ENCODE measurements around the gene LPAR5. TPM values are rescaled to one million over a fixed set of nuclear protein-coding genes. Genes with fewer than 3 reads are reported as not detected.

LPAR5 gene
- total RNA-seq, 1 donor from 2014 or later: not detected

DNA sequence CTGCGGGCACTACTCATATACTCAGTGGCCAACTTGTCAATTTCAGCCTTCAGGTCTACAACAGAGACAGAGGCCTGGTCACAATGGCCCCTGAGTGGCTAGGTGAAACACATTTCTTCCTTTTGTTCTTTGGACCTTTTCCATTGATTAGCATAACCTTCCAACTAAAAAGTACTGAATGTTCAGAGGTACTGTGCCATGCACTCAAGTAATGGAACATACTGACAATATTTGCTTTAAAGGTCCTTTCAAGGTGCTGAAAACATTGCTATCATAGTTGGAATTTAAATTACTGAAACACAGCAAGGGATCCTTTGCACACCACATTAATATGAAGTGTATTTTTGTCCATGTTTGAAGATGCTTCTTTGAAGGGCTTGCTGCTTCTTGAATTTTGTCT lies 17.6 kb upstream of the LPAR5 start:
- H3K9me3 Mint-ChIP-seq (ENCODE audit: low read depth): no peaks in the 10 kb centered on the region
- TF ChIP-seq, protein P1, sequence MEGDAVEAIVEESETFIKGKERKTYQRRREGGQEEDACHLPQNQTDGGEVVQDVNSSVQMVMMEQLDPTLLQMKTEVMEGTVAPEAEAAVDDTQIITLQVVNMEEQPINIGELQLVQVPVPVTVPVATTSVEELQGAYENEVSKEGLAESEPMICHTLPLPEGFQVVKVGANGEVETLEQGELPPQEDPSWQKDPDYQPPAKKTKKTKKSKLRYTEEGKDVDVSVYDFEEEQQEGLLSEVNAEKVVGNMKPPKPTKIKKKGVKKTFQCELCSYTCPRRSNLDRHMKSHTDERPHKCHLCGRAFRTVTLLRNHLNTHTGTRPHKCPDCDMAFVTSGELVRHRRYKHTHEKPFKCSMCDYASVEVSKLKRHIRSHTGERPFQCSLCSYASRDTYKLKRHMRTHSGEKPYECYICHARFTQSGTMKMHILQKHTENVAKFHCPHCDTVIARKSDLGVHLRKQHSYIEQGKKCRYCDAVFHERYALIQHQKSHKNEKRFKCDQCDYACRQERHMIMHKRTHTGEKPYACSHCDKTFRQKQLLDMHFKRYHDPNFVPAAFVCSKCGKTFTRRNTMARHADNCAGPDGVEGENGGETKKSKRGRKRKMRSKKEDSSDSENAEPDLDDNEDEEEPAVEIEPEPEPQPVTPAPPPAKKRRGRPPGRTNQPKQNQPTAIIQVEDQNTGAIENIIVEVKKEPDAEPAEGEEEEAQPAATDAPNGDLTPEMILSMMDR (IDR thresholded peaks at IDR 0.05; ENCODE audit: unreplicated experiment): no peak
- no peaks in the 10 kb centered on the region for H3K27me3 Mint-ChIP-seq
- no peaks in the 10 kb centered on the region for H3K4me1 Mint-ChIP-seq (ENCODE audit: low read depth)
- H3K4me3 Mint-ChIP-seq (ENCODE audit: low read depth): no peak overlapping the region
- no peak overlapping the region for H3K27ac Mint-ChIP-seq
- H3K36me3 Mint-ChIP-seq (ENCODE audit: insufficient read depth): peaks cover 34% of the 10 kb centered on the region
- no peak for DNase-seq (ENCODE audit: low spot score, unreplicated experiment)

DNA sequence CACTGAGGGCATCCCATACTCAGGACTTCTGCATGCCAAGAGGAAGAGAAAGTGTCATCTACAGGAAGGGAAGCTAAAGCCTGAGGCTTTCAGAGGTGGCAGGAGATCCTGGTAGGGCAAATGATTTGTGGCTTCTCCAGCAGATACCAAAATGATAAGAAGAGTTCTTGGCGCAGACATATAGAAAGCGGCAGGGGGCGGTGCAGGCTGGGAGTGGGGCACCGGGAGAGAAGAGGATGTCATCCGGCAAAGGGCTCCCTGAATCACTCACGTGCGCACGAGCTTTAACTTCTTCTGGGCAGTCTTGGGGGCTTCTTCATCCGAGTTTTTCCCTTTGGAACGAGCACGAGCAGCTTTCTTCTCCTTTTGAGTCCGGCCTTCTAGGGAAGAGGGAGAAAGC lies 16.6 kb upstream of the LPAR5 start:
- Mint-ChIP-seq H3K4me3 (ENCODE audit: low read depth) (no peak overlapping the region), H3K9me3 (ENCODE audit: low read depth) (no peaks in the 10 kb centered on the region), H3K27me3 (no peaks in the 10 kb centered on the region), H3K4me1 (ENCODE audit: low read depth) (no peaks in the 10 kb centered on the region), H3K36me3 (ENCODE audit: insufficient read depth) (peaks cover 36% of the 10 kb centered on the region), H3K27ac (no peak overlapping the region)
- no peak for DNase-seq (ENCODE audit: low spot score, unreplicated experiment)
- TF ChIP-seq, protein P1 (IDR thresholded peaks at IDR 0.05; ENCODE audit: unreplicated experiment): no peak

DNA sequence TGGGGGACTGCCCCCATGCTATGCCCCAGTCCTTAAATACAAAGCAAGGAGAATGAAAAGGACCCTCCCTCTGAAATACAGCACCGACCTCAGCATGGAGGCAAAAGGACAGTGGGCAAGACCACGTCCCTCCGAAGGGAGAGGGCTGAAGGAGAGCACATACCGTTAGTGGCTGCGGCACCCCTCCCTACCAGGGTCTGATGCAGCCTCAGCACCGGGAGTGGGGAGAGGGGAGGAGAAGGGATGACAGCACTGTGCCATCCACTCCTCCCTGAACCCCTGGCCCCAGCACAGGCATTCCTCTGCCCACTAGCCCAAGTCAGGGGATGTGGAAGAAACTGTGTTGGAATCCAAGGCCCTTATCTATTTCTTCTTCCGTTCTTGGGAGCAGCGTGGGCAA lies 15.1 kb upstream of the LPAR5 start:
- H3K27ac Mint-ChIP-seq: no peak overlapping the region

DNA sequence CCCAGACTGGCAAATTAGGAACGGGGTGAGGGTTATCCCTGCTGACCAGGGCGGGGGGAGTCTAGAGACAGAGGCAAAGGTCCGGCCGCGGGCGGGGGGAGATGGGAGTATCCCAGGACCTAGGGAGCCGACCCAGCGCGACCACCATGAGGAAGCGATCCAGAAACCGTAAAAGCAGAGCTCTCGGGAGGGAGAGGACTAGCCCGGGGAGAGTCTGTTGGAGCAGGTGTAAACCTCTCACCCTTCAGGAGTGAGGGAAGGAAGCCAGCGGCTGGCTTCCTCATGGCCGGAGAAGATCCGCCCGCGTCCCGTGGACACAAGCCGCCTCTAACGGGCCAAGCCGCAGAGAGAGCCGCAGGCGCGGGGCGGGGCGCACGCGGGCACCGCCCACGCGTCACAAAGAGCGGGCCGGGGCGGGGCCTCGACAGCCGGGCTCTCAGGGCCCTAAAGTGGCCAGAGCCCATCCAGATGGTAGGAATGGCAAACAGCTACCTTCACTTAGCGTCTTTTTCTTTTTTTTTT lies 11.4 kb upstream of the LPAR5 start, which contains the start of gene ACRBP:
Gene ACRBP, minus strand, starts transcription at position 350 of the 522 bp plus-strand sequence. Its CDS starts 66 bp downstream, at position 284.
- peak; percentile 44 for DNase-seq (ENCODE audit: low spot score, unreplicated experiment)
- Mint-ChIP-seq H3K36me3 (ENCODE audit: insufficient read depth) (peaks cover 25% of the 10 kb centered on the region), H3K27me3 (peaks cover 28% of the 10 kb centered on the region), H3K4me1 (ENCODE audit: low read depth) (peaks cover 5% of the 10 kb centered on the region), H3K27ac (no peak within 1 kb of the TSS), H3K9me3 (ENCODE audit: low read depth) (no peaks in the 10 kb centered on the region), H3K4me3 (ENCODE audit: low read depth) (peak within 1 kb of the TSS; percentile 73)
- TF ChIP-seq, protein P1 (IDR thresholded peaks at IDR 0.05; ENCODE audit: unreplicated experiment): no peak

More for the DNA sequence above, 15.1 kb upstream of the LPAR5 start:
- Mint-ChIP-seq H3K9me3 (ENCODE audit: low read depth) (no peaks in the 10 kb centered on the region), H3K4me1 (ENCODE audit: low read depth) (peaks cover 4% of the 10 kb centered on the region), H3K27me3 (peaks cover 10% of the 10 kb centered on the region), H3K4me3 (ENCODE audit: low read depth) (no peak overlapping the region), H3K36me3 (ENCODE audit: insufficient read depth) (peaks cover 41% of the 10 kb centered on the region)
- DNase-seq (ENCODE audit: low spot score, unreplicated experiment): no peak
- TF ChIP-seq, protein P1 (IDR thresholded peaks at IDR 0.05; ENCODE audit: unreplicated experiment): no peak

DNA sequence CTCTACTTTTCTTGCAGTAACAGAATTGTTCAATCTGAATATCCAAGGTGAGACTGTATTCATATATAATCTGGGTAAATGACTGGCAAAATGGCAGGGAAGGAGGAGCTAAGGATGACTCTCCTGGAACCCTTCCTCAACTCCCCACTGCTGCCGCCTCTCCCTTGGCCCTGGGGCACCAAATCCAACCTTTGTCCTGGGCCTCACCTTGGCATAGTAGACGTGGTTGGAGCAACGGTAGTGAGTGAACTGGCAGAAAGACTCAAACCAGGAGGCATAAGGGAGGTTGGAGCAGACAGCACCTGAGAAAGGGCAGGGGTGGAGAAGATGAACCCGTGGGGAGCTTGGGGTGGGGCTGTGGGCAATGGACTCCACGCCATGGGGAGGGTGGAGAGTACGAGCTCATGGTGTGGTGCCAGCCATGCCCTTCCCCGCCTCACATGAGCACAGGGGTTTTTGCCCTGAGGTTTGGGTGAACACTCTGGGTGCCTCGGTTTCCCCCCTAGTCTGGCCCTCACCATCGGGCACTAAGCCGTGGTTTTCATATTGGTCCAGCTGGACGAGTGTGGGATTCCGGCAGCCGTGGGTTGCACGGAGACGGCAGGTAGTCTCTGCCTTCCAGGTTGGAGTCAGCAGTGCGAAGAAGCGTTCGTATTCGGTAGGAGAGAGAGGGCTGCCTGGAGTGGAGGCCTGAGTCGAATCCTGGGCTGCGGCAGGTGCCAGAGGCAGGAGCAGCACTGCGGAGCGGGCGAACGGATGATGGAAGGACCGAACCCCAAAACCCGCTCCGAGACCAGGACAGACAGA lies 10.7 kb upstream of the LPAR5 start:
- Mint-ChIP-seq H3K4me3 (ENCODE audit: low read depth) (peak overlapping the region; percentile 73), H3K27ac (no peak overlapping the region), H3K27me3 (peaks cover 34% of the 10 kb centered on the region), H3K36me3 (ENCODE audit: insufficient read depth) (peaks cover 21% of the 10 kb centered on the region), H3K9me3 (ENCODE audit: low read depth) (no peaks in the 10 kb centered on the region), H3K4me1 (ENCODE audit: low read depth) (peaks cover 5% of the 10 kb centered on the region)
- DNase-seq (ENCODE audit: low spot score, unreplicated experiment): no peak
- TF ChIP-seq, protein P1 (IDR thresholded peaks at IDR 0.05; ENCODE audit: unreplicated experiment): no peak

All from progenitor cell of endocrine pancreas (in vitro differentiated cells).